NK-92 treated with Interleukin-12 subunit alpha and Interleukin-12 subunit beta, amount 100 ng/mL, for 24 hours (cell line): Measurements from ENCODE around the gene YAP1.

Source experiments
- DNase-seq: peaks from one replicate; lab custom pipeline; 2025; lab: John Stamatoyannopoulos, UW

Gene YAP1

DNA sequence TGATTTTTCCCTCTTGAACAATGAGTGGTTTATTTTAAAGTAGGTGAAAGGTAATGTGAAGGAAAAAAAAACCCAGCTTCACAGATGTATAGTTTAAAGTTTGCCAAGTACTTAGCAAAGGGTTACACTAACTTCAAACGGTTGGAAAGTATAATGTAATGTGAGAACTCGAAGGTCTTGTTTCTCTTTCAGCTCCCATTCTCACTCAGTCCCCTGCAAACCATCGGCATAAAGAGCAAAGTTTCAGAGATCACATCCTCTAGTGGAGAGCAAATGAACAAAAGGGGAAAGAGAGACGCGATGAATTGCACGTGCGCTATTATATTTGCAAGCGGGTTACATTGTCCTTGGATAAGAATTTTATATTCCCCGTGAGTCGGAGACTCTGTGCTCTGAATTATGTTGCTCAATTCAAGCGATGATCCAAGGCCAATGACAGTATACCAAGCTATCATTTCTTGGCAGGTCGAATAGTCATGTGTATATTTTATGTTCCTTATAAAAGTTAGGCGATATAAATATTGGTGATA, 169.5 kb downstream of the YAP1 start:
- no peak for DNase-seq

DNA sequence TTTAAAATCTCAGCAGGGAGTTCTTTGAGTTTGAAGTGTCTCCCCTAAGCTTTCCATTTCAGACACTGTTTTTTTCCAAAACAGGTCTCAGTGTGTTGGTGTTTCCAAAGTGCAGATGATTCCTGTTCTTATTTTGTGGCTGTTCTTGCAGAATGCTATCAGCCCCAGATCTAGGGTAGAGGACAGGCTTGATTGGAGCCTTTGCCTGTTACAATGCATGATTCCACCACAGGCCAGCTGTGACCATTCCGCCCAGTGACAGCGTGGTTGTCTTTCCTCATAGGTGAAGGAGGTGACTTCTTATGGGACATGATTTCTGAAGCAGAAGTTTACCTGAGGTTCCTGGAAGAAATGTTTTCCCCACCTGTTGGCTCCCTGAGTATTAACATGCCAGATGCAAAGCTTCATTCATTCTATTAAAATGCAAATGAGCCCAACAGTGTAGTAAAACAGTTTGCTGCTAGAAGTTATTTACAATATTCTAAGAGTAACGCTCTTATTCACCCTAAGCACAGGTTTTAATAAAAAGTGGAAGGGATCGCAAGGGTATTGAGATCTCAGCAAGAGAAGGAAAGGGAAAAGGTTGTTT, 170.1 kb downstream of the YAP1 start:
- no peak for DNase-seq
